NCI-H2171 (cell line): ENCODE data around the gene FBXO31.

Source experiments
- DNase-seq: peaks from one replicate; lab custom pipeline; 2025; lab: John Stamatoyannopoulos, UW

Gene FBXO31

DNA sequence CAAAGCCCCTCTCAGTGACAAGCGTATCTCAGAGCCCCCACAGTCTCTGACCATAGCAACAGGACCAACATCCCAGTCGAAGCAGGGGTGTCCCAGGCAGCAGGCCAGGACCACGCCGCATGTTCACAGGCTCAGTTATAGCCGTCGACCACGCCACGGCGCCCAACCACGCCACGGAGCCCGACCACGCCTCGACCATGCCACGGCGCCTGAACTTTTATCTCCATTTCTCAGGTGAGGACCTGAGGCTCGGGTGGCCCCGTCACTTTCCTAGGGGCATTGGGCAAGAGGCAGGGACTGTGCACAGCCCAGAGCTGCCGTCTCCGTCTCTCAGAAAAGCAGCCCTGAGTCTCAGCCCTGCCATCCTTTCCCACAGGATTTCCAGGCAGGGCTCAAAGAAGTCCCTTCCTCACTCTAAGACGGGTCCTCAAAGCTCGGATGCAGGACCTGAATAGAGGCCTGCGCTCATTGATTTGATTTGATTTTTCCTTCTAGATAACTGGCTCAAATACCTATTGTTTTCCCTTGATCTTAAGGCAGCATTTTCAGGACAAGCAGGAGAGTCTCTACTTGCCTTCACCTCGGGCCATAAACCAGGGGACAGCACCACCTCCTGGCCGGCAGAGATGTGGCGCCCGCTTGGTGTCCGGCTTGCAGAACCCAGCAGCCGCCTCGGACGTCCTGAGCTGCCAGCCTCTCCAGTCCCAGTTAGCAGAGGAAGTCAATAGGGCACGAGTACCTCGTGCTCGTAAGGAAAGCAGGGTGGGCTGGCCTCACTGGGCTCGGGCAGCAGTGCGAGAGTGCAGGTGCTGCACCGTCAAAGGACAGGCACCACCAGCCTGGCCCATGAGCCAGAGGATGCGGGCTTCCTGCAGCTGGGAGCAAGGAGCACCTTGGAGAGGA is 105.1 kb downstream of the FBXO31 start:
- DNase-seq: peak; percentile 22
